ENCODE measurements around the gene CEP57. TPM values are rescaled to one million over a fixed set of nuclear protein-coding genes. Genes with fewer than 3 reads are reported as not detected.
"Not testable (repeated sequence)": the region's sequence is repeated elsewhere in the genome, so short reads cannot be mapped to it uniquely, and the experiment has no call there.

The CEP57 gene
- polyA plus RNA-seq, 1 experiment = 18.3 TPM

- ChIA-PET POLR2A (no interaction called here), CTCF (no interaction called here)
- Histone ChIP-seq H3K4me3 (ENCODE audit: low read depth, low read length) (no peak overlapping the region), H3K27me3 (ENCODE audit: control insufficient read depth, insufficient read depth, low read length) (no peaks in the 10 kb centered on the region), H3K36me3 (ENCODE audit: control insufficient read depth, insufficient read depth, low read length) (no peaks in the 10 kb centered on the region)
- DNase-seq (ENCODE audit: low read depth) = no peak
- TF ChIP-seq CTCF (IDR thresholded peaks at IDR 0.05; ENCODE audit: insufficient read depth, low read depth, low read length) = no peak
Observed at GRCh38 chr11:95802806-95803205, 12.5 kb downstream of the CEP57 start.

GRCh38 chr11:95803973-95804372 lies 13.7 kb downstream of the CEP57 start:
- no peak for TF ChIP-seq CTCF (IDR thresholded peaks at IDR 0.05; ENCODE audit: insufficient read depth, low read depth, low read length)
- H3K36me3 ChIP-seq (ENCODE audit: control insufficient read depth, insufficient read depth, low read length) = no peaks in the 10 kb centered on the region
- no peak overlapping the region for H3K4me3 ChIP-seq (ENCODE audit: low read depth, low read length)
- H3K27me3 ChIP-seq (ENCODE audit: control insufficient read depth, insufficient read depth, low read length) = no peaks in the 10 kb centered on the region
- no peak for DNase-seq (ENCODE audit: low read depth)
- ChIA-PET POLR2A (no interaction called here), CTCF (no interaction called here)

DNA sequence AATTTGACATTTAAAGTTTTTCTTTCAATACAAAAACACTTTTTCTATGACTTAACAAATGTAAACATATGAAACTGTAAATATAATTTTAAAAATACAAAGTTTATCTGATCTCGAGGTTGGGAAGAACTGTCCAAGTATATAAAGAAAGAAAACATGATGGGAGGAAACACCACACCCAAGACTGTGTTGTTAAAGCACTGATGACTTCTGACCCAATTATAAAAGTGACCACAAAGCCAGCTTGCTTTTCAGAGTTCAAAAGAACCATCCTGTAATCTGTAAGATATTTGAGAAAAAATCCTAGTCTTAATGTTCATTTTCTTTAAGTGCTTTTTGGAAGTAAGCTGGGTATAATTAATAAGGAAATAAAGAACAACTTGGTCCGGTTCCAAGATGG lies 15.6 kb downstream of the CEP57 start:
- DNase-seq (ENCODE audit: low read depth) = no peak
- no peak overlapping the region for H3K4me3 ChIP-seq (ENCODE audit: low read depth, low read length)
- CTCF ChIA-PET = no interaction called here
- H3K36me3 ChIP-seq (ENCODE audit: control insufficient read depth, insufficient read depth, low read length) = no peaks in the 10 kb centered on the region
- POLR2A ChIA-PET = no interaction called here
- TF ChIP-seq CTCF (IDR thresholded peaks at IDR 0.05; ENCODE audit: insufficient read depth, low read depth, low read length) = no peak
- no peaks in the 10 kb centered on the region for H3K27me3 ChIP-seq (ENCODE audit: control insufficient read depth, insufficient read depth, low read length)

DNA sequence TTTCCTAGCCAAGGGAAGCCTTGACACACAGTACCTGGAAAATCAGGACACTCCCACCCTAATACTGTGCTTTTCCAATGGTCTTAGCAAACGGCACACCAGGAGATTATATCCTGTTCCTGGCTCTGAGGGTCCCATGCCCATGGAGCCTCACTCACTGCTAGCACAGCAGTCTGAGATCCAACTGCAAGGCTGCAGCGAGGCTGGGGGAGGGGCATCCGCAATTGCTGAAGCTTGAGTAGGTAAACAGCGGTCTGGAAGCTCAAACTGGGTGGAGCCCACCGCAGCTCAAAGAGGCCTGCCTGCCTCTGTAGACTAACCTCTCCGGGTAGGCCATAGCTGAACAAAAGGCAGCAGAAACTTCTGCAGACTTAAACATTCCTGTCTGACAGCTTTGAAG lies 16.2 kb downstream of the CEP57 start:
- H3K36me3 ChIP-seq (ENCODE audit: control insufficient read depth, insufficient read depth, low read length); H3K4me3 ChIP-seq (ENCODE audit: low read depth, low read length); DNase-seq (ENCODE audit: low read depth); H3K27me3 ChIP-seq (ENCODE audit: control insufficient read depth, insufficient read depth, low read length); POLR2A ChIA-PET: not testable (repeated sequence)
- CTCF ChIA-PET = interaction anchor here (0.6 kb wide), 1 partner anchor 546 kb away, joined by 3 read pairs; no protein-coding TSS in a partner anchor

GRCh38 chr11:95811052-95811451 lies 20.8 kb downstream of the CEP57 start:
- CTCF ChIA-PET; POLR2A ChIA-PET; H3K27me3 ChIP-seq (ENCODE audit: control insufficient read depth, insufficient read depth, low read length); H3K4me3 ChIP-seq (ENCODE audit: low read depth, low read length); DNase-seq (ENCODE audit: low read depth); H3K36me3 ChIP-seq (ENCODE audit: control insufficient read depth, insufficient read depth, low read length): not testable (repeated sequence)

DNA sequence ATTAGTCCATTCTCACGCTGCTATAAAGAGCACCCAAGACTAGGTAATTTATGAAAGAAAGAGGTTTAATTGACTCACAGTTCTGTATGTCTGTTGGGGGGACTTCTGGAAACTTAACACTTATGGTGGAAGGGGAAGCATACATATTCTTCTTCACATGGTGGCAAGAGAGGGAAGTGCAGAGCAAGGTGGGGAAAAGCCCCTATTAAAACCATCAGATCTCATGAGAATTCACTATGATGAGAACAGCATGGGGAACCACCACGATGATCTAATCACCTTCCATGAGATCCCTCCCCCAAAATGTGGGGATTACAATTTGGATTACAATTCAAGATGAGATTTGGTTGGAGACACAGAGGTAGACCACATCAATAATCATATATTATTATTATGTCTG lies 25.7 kb downstream of the CEP57 start:
- H3K36me3 ChIP-seq (ENCODE audit: control insufficient read depth, insufficient read depth, low read length) = peaks cover 2% of the 10 kb centered on the region; the same call in 1 of the 2 replicates
- DNase-seq (ENCODE audit: low read depth) = no peak
- no peak for TF ChIP-seq CTCF (IDR thresholded peaks at IDR 0.05; ENCODE audit: insufficient read depth, low read depth, low read length)
- ChIA-PET CTCF (no interaction called here), POLR2A (no interaction called here)
- H3K27me3 ChIP-seq (ENCODE audit: control insufficient read depth, insufficient read depth, low read length) = no peaks in the 10 kb centered on the region
- no peak overlapping the region for H3K4me3 ChIP-seq (ENCODE audit: low read depth, low read length)

Measured in BJ (cell line).